Left forelimb (tissue), 1 donor: ENCODE results near the gene BOLA3.
"Not testable (repeated sequence)": the region's sequence is repeated elsewhere in the genome, so short reads cannot be mapped to it uniquely, and the experiment has no call there.

Source experiments
- DNase-seq: peaks from one replicate; pipeline ENCODE4 v3.0.0-alpha.2; 2018; ENCODE audit warnings: low spot score

Gene BOLA3

GRCh38 chr2:74148457-74149246 is 940 bp upstream of the BOLA3 start:
- no peak for DNase-seq

GRCh38 chr2:74146929-74147726 is 584 bp downstream of the BOLA3 start:
- no peak for DNase-seq

- no peak for DNase-seq
Measured at GRCh38 chr2:74142340-74142739, 5.4 kb downstream of the BOLA3 start.

- no peak for DNase-seq
Measured at GRCh38 chr2:74138600-74139323, 8.9 kb downstream of the BOLA3 start.

DNA sequence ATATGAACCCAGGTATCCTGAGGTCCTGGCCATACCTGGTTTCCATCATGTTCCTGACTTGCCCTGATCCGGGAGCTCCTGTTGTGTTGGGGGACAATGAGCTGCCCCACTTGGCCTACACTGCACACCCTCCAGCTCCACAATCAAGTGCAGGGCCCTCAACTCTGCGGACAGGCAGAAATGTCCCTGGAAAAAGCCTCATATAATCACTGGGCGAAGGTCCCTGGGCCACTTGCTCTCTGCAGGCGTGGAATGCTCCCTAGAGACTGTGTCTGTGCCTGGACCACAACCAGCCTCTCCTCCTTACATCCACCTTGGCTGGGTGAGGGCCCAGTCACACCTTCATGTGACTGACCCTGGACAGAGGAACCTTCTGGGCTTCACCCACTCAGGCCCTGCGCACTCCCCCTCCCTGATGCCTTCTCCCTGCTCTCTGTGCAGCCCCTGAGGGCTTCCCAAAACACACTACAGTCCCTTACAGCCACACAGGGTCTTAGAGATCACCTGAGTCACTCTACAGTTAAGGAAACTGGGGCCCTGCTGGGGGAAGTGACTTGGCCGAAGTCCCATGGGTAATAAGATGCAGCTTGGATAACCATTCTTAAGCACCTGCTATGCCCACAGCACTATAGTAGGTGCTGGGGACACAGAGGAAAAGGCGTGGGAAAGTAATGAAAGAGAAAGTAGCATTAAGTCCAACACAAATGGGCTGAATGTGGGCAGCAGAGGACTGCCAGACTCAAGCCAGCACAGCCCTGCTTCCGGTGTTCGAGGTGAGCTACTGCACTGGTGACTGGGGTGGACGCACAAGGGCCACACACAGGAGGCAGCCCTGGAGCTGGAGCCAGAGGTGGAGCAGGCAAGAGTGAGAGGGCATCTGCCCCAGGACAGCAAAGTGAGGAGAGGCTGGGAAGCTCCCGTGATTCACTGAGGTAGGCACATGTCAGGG is 9.8 kb downstream of the BOLA3 start:
- no peak for DNase-seq

DNA sequence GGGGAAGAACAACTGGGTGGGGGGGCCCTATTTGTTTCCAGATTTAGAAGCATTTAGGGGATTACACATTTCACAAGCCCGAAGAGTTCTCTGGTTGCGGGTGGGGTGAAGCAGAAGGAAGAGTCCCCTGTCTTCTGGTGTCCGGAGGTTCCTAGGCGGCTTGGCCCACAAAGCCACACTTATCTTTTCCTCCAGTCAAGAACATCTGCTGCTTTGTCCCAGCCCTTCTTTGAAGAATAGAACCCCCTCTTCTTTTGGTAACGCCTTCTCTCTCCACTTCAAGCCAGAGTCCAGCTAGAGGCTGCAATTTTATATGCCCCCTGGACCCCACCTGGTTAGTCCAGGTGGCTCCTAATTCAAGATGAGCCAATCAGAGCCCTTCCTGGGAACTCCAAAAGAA is 15.8 kb downstream of the BOLA3 start:
- no peak for DNase-seq

DNA sequence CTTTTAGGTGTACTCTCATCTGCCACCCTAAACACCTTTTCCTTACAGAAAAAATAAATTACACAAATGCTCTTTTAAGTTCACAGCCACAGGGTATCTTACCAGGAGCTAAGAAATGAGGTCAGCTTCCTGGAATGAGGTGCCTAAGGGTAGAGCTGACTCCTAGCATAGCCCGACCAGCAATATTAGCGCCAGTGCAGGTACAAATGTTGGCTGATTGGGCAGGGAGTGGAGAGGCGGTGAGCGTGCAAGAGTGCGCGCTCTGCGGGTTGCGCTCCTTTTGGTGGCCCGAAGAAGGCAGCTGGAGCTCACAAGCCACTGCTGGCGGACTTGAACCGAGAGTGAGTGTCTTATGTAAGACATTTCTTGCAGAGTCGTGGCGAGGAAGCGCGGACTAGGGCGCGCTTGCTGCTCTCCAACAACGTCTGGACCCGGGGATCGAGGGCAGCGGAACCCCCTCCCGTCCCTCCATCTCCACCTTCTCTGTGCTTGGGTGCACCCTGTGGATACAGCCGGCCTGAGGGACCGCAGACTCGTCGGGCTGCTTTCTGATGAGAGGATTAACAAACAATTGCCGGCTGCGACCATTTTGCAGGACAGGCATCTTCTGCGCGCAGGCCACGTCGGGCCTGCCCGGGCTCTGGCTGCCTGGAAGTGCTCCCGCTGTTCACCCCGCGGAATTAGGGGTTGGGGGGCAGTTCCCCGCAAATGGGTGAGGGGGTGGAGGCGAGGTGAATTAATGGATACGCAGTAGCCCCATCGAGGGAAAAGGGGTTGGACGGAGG is 17.3 kb downstream of the BOLA3 start:
- DNase-seq, result no peak

DNA sequence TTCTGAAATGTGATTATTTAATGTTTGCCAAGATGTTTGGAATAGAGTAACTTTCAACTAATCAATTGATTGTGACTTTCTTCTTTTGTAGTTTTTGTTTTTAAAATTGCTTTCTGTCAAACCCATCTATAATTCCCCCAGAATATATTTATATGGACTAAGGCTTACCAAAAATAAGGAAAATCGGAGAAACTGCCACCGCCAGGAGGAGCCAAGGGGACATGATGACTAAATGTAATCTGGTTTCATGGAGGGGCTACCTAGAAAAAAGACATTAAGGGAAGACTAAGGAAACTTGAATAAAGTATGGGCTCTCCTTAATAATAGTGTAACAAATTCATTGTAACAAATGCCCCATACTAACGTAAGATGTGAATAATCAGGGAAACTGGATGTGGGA is 19.5 kb downstream of the BOLA3 start:
- no peak for DNase-seq

DNA sequence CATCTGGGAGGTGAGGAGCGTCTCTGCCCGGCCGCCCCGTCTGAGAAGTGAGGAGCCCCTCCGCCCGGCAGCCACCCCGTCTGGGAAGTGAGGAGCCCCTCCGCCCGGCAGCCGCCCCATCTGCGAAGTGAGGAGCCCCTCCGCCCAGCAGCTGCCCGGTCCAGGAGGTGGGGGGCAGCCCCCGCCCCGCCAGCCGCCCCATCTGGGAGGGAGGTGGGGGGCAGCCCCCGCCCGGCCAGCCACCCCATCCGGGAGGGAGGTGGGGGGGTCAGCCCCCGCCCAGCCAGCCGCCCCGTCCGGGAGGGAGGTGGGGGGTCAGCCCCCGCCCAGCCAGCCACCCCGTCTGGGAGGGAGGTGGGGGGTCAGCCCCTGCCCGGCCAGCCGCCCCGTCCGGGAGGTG is 23.8 kb downstream of the BOLA3 start:
- DNase-seq, result not testable (repeated sequence)

- DNase-seq, result not testable (repeated sequence)
Measured at GRCh38 chr2:74121846-74122245, 25.9 kb downstream of the BOLA3 start.

DNA sequence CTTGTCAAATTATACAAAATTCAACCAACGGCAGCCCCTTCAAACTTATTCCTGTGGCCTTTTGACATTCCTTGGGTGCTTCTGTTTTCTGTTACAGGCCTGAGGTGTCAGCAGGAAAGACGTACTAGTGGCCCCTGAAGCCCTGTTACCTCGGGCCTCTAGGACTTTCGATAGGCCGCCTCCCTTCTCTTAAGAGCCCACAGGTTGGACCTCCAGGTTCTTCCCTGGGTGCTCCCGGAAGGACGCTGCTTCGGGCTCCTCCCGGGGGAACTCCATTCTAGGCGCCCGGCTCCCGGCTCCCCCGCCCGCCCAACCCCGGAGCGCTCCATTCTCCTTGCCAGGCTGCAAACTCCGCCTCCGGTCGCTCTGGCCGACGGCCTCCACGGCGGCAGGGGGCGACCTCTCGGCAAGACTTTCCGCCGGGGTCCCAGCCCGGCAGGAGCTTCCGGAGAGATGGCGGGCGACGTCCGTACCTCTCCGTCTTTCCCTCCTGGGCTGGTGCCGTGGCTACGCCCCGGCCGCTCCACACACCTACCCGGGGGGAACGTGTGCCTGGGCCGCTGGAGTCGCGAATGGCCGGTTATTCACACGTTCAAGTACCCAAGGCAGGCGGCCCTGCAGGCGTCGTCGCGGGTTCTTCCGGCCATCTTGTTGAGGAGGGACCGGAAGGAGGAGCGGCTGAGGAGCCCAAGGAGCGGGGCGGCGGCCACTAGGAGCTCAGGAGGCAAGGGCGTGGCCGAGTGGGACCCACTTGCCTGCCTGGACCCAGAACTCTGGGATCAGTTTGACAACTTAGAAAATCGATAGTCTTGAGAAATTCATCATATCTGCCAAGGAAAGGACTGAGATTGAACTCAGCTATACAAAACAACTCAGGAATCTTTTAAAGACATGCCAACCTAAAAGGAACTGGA is 27.5 kb downstream of the BOLA3 start:
- peak; percentile 93 for DNase-seq

- DNase-seq, result no peak
Measured at GRCh38 chr2:74119339-74119738, 28.4 kb downstream of the BOLA3 start.

- DNase-seq, result no peak
Measured at GRCh38 chr2:74111380-74111779, 36.3 kb downstream of the BOLA3 start.

GRCh38 chr2:74110537-74110936 is 37.2 kb downstream of the BOLA3 start:
- no peak for DNase-seq

- no peak for DNase-seq
Measured at GRCh38 chr2:74109551-74109950, 38.2 kb downstream of the BOLA3 start.

DNA sequence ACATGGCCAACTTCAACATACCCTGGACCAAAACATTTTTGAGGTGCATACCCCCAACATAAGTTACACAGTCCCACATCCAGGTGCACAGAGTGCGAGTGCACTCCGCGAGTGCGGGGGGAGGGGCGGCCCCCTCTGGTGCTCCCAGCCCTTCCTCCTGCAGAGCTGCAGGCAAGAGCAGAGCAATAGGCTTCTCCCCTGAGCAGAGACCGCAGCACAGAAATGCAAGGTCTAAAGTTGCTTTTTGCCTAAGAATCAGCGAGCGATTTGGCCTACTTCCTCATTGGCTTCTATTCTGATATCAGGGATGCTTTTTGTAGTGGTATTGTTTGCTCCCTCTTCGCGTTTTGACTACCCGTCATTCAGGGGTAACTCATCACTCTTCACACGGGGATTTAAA is 40.6 kb downstream of the BOLA3 start:
- DNase-seq, result no peak

- DNase-seq, result no peak
Measured at GRCh38 chr2:74105413-74105812, 42.3 kb downstream of the BOLA3 start.

DNA sequence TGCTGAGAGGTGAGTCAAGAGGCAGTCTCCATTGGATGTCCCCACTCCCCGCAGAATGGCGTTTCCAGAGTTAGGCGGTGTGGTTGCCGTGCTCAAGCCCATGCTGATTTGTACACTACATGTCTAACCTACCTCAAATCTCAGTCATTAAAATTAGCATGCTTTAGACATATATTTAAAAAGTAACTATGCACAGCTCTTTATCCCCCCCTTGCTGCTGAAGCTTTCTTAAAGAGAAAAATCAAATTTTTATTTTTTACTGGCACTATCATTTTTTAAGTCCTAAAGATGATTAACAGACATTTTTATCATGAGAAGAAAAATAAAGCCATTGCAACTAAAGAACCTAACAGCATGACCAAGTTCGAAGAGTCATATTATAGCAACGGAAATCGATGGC is 42.9 kb downstream of the BOLA3 start:
- no peak for DNase-seq

DNA sequence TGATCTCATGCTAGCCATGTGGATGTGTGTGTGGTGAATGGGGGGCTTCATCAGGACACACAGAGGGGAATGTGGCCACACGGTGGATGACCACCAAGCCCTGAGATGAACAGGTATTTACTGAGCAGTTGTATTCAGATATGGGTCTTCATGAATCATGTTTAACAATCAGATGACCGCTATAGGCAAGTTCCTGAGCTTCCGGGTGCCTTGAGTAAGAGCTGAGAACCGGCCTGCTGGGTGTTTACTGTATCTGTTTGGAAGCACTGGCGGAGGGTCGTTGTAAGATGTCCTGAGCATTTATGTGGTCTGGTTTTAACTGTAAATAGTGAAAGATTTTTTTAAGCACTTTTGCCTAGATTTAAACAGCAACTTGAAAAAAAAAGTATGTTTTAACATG is 43.9 kb downstream of the BOLA3 start:
- no peak for DNase-seq

DNA sequence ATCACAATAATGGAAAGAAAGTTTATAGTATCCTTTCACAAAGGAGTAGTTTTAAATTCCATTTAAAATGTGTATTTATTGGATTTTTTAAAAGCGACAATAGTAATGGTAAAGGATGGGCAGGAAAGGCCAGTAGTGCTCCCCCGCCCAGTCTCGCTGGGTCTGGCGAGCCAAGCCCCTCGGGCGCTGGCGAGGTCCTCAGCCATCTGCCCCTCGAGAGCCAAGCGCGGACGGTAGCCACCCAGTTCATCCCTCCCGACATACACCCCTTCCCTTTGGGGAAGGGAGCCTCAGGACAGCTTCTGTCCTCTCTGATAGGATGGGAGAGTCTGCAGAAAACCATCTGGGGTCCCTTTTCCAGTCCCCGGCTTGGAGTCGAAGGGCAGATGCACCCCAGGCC is 45.2 kb downstream of the BOLA3 start:
- DNase-seq, result no peak
